GM21528 (cell line): ENCODE measurements around the gene UBE2D3.

Experiments used
- ATAC-seq: cut with Tn5 transposase; IDR thresholded peaks from one replicate; pipeline ENCODE4 v1.9.1; 2021; ENCODE audit warnings: mild to moderate bottlenecking, moderate library complexity; ENCODE audit not compliant: unreplicated experiment, low FRiP score

The UBE2D3 gene

DNA sequence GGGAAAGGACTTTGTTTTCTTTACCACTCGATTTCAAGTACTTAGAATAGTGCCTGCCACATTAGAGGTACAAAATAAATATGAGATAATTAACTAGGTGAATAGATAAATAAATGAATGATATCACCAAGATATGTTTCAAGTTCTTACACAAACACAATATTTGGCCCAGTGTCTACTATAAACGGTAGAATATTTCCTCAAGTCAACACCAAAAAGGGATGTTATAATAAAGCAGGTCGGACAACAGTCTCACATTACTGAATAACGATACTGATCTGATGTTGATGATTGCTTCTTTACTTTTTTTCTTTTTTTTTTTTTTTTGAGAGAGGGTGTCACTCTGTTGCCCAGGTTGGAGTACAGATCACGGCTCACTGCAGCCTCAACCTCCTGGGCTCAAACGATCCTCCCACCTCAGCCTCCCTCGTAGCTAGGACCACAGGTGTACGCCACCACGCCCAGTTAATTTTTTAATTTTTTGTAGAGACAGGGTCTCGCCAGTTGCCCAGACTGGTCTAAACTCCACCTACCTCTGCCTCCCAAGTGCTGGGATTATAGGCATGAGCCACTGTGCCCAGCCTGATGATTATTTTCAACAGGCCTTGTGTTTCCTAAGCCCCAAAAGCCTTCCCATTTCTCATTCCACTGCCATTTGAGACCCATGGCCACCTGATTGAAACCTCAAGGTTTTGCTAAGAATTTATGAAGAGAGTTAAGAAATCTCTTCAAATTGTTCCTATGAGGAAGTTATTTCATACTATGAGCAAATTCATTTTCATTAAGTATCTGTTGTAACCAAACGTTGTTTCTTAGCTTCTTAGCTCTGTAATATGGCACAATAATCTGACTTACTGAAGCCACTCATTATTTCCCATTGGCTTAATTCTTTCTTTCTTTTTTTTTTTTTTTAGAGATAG lies 68.8 kb downstream of the UBE2D3 start:
- ATAC-seq, result no peak

DNA sequence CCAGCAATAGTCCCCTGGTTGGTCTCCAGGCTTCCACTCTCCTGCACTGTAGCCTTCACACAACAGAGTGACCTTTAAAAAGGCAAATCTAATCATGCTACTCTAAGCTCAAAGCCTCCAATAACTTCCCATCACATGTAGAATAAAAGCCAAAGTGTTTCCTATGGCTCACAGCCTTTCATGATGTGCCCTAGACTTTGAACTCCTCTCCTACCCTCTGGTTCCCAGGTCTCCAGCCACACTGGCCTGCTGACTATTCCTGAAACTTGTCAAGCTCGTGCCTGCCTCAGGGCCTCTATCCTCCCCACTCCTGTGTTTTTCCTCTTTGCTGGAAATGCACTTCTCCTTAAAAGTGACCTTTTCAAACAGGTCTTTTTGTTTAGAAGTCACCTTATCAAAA lies 69.7 kb downstream of the UBE2D3 start:
- ATAC-seq, result no peak

DNA sequence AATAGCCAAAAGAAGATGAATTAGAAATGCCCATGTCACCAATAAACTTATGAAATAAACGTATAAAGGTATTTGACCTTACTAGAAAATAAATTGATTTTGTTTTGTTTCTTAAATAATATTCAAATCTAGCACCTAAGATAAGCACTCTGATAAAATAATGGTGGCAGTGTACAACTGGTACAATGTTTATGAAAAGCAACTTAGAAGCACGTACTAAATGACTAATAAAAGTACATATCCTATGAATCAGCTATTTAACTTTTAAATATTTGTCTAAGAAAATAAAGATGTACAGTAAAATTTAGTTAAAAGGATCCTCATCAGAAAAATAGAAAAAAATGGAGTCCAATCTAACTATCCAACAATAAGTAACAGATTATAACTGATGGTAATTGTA lies 73.3 kb downstream of the UBE2D3 start:
- ATAC-seq, result no peak

DNA sequence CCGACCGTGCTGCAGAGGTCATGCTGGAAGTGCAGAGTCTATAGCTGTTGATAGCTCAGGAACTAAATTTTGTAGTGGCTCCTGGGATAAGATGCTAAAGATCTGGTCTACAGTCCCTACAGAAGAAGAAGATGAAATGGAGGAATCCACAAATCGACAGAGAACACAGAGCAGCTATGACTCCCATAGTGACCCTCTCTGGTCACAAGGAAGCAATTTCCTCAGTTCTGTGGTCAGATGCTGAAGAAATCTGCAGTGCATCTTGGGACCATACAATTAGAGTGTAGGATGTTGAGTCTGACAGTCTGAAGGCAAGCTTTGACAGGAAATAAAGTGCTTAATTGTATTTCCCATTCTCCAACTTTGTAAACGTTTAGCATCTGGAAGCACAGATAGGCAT lies 75.4 kb downstream of the UBE2D3 start:
- ATAC-seq, result no peak
